HFF-Myc (cell line): ENCODE measurements around the gene FSTL4.

ENCODE experiments used
- DNase-seq: peaks from one replicate; pipeline ENCODE4 v3.0.0-alpha.2; 2011; ENCODE audit warnings: low read depth; ENCODE audit errors: extremely low read depth
- H3K4me3 ChIP-seq: replicated peaks from 2 replicates; pipeline ENCODE4 v1.5.1; 2011; ENCODE audit warnings: low read depth, mild to moderate bottlenecking, control low read depth, low read length
- CTCF ChIP-seq: IDR thresholded peaks from 2 replicates; pipeline ENCODE4 v1.5.1; 2012; ENCODE audit warnings: mild to moderate bottlenecking, low read depth, low read length, control low read depth; ENCODE audit errors: missing control alignments

The FSTL4 gene

DNA sequence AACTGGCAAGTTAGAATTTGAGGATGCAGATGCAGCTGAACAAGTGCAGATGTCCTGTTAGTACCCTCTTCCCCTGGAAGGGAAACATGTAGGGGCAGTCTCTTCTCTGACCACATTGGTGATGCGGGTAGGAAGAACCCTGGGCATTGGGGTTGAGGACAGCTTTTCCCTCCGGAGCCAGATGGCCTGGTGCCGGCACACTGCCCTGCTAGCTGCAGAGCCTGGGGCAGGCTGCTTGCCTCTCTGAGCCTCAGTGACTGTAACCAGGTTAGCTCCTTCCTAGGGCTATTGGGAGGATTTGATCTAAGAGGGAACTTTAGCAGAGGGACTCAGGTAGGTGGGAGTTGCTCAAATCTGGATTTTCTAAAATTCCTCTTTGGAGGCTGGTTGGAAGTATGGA lies 412.1 kb downstream of the FSTL4 start:
- DNase-seq, result no peak
- TF ChIP-seq CTCF, result no peak
- no peak overlapping the region for H3K4me3 ChIP-seq

- no peak for DNase-seq
- no peak overlapping the region for H3K4me3 ChIP-seq
- no peak for TF ChIP-seq CTCF
Observed at GRCh38 chr5:133199417-133200178, 412.7 kb downstream of the FSTL4 start.

DNA sequence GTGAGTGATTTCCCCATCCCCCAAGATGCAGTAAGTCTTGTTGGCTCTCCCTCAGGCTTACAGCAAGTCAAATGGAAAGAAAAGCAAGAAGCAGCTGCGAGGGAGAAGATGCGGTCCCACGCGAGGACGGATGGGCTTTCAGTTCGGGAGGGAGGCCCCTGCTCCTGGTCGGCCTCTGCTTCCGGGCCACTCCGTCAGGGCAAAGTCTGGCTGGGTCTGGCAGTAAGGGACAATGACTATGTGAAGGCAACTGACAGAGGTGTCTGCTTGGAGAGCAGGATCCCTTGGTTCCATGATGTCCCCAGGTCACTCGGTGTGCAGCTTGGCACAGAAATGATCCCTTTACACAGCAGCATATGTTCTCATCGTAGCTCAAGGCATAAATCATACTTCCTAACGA lies 413.8 kb downstream of the FSTL4 start:
- H3K4me3 ChIP-seq, result no peak overlapping the region
- no peak for TF ChIP-seq CTCF
- DNase-seq, result no peak

DNA sequence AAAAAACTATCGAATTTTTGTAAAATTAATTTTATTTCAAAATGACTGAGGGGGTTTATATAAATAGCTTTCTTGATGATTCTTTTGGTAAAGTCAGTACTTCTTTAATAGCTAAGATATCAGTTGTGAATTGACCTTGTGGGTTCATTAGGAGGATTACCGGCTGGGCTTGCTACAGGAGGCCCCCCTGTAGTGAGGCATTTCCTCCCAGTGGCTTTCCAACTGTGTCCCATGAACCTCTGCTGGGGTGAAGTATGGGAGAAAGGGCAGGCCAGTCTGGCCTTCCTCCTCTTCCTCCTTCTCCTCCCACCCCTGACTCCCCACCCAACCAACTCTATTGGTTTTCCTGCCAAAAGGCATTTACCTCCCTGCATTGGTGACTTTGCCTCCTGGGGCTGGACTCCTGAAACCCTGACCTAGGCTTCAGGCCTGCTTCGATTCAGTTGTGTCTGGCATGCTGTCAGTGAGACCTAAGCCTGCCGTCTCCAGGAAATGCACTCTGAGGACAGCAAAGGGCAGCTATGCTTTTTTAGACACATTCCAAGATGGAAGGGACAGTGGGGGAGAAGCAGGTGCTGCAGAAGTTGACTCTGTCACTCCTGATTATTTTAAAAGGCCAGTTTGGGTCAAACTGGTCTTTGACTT lies 415.8 kb downstream of the FSTL4 start:
- DNase-seq, result no peak
- TF ChIP-seq CTCF, result no peak
- H3K4me3 ChIP-seq, result no peak overlapping the region

- no peak overlapping the region for H3K4me3 ChIP-seq
- TF ChIP-seq CTCF, result no peak
- DNase-seq, result no peak
Observed at GRCh38 chr5:133195250-133195649, 417.1 kb downstream of the FSTL4 start.

DNA sequence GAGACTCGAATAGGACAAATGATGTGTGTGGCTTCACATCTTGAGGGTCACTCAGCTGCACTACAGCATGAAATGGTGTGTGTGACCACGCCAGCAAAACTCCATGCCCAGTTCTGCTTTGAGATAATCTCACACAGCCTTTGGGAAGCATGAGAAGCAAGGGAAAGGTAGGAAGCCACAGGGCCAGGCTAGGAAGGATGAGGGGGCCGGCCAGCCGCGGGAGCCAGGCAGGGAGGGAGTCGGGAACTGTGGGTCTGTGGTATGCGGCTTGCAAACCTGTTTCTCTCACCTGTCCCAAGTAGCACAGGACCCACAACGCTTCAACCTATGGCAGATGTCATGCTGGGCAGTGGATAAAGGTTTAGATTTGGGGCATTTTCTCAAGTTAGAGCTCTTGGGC lies 418.5 kb downstream of the FSTL4 start:
- no peak for TF ChIP-seq CTCF
- no peak overlapping the region for H3K4me3 ChIP-seq
- no peak for DNase-seq
